ENCODE data around the gene CDHR1. TPM values are rescaled to one million over a fixed set of nuclear protein-coding genes. Genes with fewer than 3 reads are reported as not detected.

Gene CDHR1
- total RNA-seq, 1 experiment from 2014 or later, result 0.90 TPM

DNA sequence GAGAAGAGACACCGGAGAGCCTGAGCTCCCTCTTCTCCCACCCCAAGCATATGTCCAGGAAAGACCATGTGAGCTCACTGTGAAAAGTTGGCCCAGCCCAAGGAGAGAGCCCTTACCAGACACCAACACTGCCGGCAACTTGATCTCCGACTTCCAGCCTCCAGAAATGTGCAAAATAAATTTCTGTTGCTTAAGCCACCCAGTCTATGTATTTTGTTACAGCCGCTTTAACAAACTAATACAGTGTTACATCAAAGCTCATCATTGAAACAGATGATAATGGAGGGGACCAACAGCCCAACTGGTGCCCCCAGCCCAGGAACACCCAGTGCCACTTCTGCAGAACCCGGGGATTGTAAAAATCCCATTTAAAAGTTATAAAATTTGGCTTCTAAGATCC is 69.4 kb downstream of the CDHR1 start:
- no peak for DNase-seq
- Histone ChIP-seq H3K36me3 (replicated peaks; ENCODE audit: control insufficient read depth, insufficient read depth, low read length) (no peaks in the 10 kb centered on the region), H3K4me3 (ENCODE audit: insufficient read depth, low read depth, low read length) (no peak overlapping the region), H3K27me3 (ENCODE audit: control insufficient read depth, insufficient read depth, low read length) (no peaks in the 10 kb centered on the region)

DNA sequence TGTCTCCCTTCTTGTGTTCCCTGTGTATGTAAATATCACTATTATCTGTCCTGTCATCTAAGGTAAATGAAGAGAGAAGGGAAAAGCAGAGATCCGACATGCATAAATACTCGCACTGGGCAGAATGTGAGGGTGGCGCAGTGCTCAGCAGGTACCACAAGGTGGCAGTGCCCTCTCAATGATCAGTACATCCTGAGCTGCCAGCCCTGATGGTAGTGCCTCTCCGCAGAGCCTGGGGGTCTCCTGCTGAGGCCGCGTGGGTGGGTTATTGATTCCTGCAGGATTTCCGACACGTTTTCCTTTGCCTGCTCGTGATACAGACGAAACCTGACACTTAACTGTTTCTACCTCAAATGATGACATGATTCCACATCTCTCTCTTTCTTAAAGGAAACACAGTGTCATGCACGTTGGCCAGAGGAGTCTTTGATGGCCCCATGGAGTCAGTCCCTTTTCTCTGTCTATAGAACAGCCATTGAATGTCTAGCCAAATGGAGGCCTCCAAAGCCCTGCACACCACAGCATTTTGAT is 70.3 kb downstream of the CDHR1 start:
- Histone ChIP-seq H3K4me3 (ENCODE audit: insufficient read depth, low read depth, low read length) (no peak overlapping the region), H3K36me3 (replicated peaks; ENCODE audit: control insufficient read depth, insufficient read depth, low read length) (no peaks in the 10 kb centered on the region), H3K27me3 (ENCODE audit: control insufficient read depth, insufficient read depth, low read length) (no peaks in the 10 kb centered on the region)
- peak; percentile 77 for DNase-seq

DNA sequence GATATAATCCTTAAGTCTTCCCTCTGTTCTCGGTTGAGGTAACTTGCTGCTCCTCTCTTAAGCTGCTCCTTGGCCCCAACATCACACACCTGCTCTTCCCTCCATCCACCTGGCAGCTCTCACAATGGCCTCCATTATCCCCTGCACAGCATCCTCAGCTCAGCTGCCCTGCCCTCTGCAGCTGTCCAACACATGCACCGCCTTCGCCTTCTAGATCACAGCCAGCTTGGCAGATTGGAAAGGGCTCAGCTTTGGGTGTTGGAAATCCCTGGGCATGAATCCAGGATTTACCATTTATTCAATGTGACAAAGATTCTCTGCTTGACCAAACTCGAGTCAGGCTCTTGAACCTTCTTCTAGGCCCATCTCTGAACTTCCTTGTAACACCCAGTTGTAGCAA is 71.1 kb downstream of the CDHR1 start:
- DNase-seq, result no peak
- H3K27me3 ChIP-seq (ENCODE audit: control insufficient read depth, insufficient read depth, low read length), result no peaks in the 10 kb centered on the region
- H3K4me3 ChIP-seq (ENCODE audit: insufficient read depth, low read depth, low read length), result no peak overlapping the region
- H3K36me3 ChIP-seq (replicated peaks; ENCODE audit: control insufficient read depth, insufficient read depth, low read length), result no peaks in the 10 kb centered on the region

DNA sequence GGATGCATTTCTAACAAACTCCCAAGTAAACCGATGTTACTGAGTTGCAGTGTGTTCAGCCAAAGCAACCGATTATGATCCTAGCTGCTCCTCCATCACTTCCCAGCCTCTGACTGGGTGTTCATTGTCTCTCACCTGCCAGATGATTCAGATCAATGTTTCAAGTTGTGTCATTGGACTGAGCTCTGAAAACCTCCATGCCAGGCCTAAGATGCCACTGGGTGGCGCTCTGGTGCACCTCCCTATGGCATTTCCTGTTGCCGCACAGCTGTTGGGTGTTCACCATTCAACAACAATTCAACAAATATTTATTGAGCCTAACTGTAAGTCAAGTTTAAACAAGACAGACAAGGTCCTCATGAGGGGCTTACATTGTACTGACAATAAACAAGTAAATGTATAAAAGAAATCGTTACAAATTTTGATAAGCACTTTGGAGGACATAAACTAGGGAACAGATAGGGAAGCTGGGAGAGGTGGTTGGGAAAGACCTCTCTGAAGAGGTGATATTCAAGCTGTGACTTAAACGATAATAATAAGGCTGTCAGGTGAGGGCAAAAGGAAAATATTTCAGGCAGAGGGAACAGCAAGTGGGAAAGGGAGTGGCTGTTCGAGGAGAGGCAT is 73.3 kb downstream of the CDHR1 start:
- no peaks in the 10 kb centered on the region for H3K27me3 ChIP-seq (ENCODE audit: control insufficient read depth, insufficient read depth, low read length)
- H3K4me3 ChIP-seq (ENCODE audit: insufficient read depth, low read depth, low read length), result no peak overlapping the region
- no peaks in the 10 kb centered on the region for H3K36me3 ChIP-seq (replicated peaks; ENCODE audit: control insufficient read depth, insufficient read depth, low read length)
- DNase-seq, result peak; percentile 59

DNA sequence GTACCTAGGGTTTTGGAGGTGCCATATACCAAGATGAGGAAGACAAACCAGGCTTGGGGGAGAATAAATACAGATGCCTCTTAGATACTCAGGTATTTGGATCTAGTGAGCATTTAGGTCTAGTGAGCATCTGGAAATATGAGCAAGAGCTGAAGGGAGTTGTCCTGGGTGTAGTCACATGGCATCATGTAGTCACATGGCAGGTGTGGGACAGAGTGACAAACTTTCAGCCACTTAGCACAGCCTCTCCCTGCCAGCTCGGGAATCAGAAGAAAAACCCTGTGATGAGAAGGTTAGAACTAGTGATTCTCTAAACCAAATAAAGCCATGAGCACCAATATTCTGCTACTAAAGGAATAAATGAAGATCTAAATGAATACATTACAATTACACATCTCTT is 74.8 kb downstream of the CDHR1 start:
- H3K4me3 ChIP-seq (ENCODE audit: insufficient read depth, low read depth, low read length), result no peak overlapping the region
- DNase-seq, result no peak
- H3K36me3 ChIP-seq (replicated peaks; ENCODE audit: control insufficient read depth, insufficient read depth, low read length), result no peaks in the 10 kb centered on the region
- H3K27me3 ChIP-seq (ENCODE audit: control insufficient read depth, insufficient read depth, low read length), result no peaks in the 10 kb centered on the region

Other genes with a start within 250 kb of the CDHR1 start
- gene GHITM, start 55.0 kb upstream of the CDHR1 start, total RNA-seq (2014; rRNA removed; shearing (Covaris generic)), result 165 and 173 TPM in 2 replicates
- not detected in 2 replicates for gene GPR15LG, start 20.7 kb upstream of the CDHR1 start, total RNA-seq (2014; rRNA removed; shearing (Covaris generic))
- not detected in 2 replicates for gene LRIT2, start 31.0 kb downstream of the CDHR1 start, total RNA-seq (2014; rRNA removed; shearing (Covaris generic))
- gene LRIT1, start 47.0 kb downstream of the CDHR1 start, total RNA-seq (2014; rRNA removed; shearing (Covaris generic)), result not detected in 2 replicates
- gene RGR, start 50.5 kb downstream of the CDHR1 start, total RNA-seq (2014; rRNA removed; shearing (Covaris generic)), result not detected in 2 replicates
- 14.1 and 17.7 TPM in 2 replicates for gene CCSER2, start 134.1 kb downstream of the CDHR1 start, total RNA-seq (2014; rRNA removed; shearing (Covaris generic))

Data from H7 (cell line).